Islet of Langerhans (tissue), 1 donor: ENCODE results near the gene MATR3.
"Not testable (repeated sequence)": the region's sequence is repeated elsewhere in the genome, so short reads cannot be mapped to it uniquely, and the experiment has no call there.

Experiments used
- FAIRE-seq: peaks from one replicate; lab custom pipeline; 2011; peaks lifted over from hg19 to GRCh38; lab: Jason Lieb, UNC

Gene MATR3

GRCh38 chr5:139297439-139298133 lies 4.0 kb downstream of the MATR3 start:
- FAIRE-seq, result no peak

- FAIRE-seq, result no peak
Observed at GRCh38 chr5:139298242-139298641, 4.7 kb downstream of the MATR3 start.

- FAIRE-seq, result no peak
Observed at GRCh38 chr5:139299486-139299885, 5.9 kb downstream of the MATR3 start.

GRCh38 chr5:139301808-139302499 lies 8.4 kb downstream of the MATR3 start:
- no peak for FAIRE-seq

- FAIRE-seq, result peak; percentile 5
Observed at GRCh38 chr5:139304391-139305324, 11.1 kb downstream of the MATR3 start.

- no peak for FAIRE-seq
Observed at GRCh38 chr5:139306197-139306596, 12.7 kb downstream of the MATR3 start.

GRCh38 chr5:139306628-139307379 lies 13.3 kb downstream of the MATR3 start:
- peak; percentile 21 for FAIRE-seq

GRCh38 chr5:139308797-139309196 lies 15.3 kb downstream of the MATR3 start:
- no peak for FAIRE-seq

- FAIRE-seq, result not testable (repeated sequence)
Observed at GRCh38 chr5:139310715-139311186, 17.2 kb downstream of the MATR3 start.

GRCh38 chr5:139312075-139312474 lies 18.5 kb downstream of the MATR3 start:
- no peak for FAIRE-seq

- FAIRE-seq, result no peak
Observed at GRCh38 chr5:139314276-139314675, 20.7 kb downstream of the MATR3 start.

- FAIRE-seq, result no peak
Observed at GRCh38 chr5:139315056-139315615, 21.6 kb downstream of the MATR3 start.

- no peak for FAIRE-seq
Observed at GRCh38 chr5:139335811-139336210, 42.3 kb downstream of the MATR3 start.

GRCh38 chr5:139340051-139340450 lies 46.5 kb downstream of the MATR3 start:
- FAIRE-seq, result no peak

- no peak for FAIRE-seq
Observed at GRCh38 chr5:139341187-139341688, 47.7 kb downstream of the MATR3 start.

GRCh38 chr5:139341689-139342422 lies 48.3 kb downstream of the MATR3 start, which contains the start of gene PAIP2:
PAIP2 (plus strand) TSS chr5:139341854; CDS start chr5:139363785, 21,931 bp downstream.
- FAIRE-seq, result no peak

GRCh38 chr5:139342423-139342723 lies 48.8 kb downstream of the MATR3 start:
- FAIRE-seq, result no peak

- no peak for FAIRE-seq
Observed at GRCh38 chr5:139343476-139343875, 49.9 kb downstream of the MATR3 start.

- FAIRE-seq, result no peak
Observed at GRCh38 chr5:139344177-139344576, 50.6 kb downstream of the MATR3 start.

GRCh38 chr5:139345442-139345841 lies 51.9 kb downstream of the MATR3 start:
- not testable (repeated sequence) for FAIRE-seq

GRCh38 chr5:139347863-139348262 lies 54.3 kb downstream of the MATR3 start:
- not testable (repeated sequence) for FAIRE-seq
